ENCODE results near the gene TP73. TPM values are rescaled to one million over a fixed set of nuclear protein-coding genes. Genes with fewer than 3 reads are reported as not detected.

The TP73 gene
- total and polyA plus RNA-seq, 2 donors (not counting 1 experiment from before 2014, with no cell fraction given): 1.2 to 2.4 TPM

GRCh38 chr1:3695326-3696217 lies 43.3 kb downstream of the TP73 start:
- H3K36me3 ChIP-seq (replicated peaks in 1 of 2; ENCODE audit: control extremely low read depth in 1 of 2, control insufficient read depth in 1 of 2, extremely low read depth in 1 of 2, insufficient read depth in 2 of 2, low read length in 1 of 2): no peaks in the 10 kb centered on the region
- ATAC-seq (ENCODE audit: low read depth): peak; percentile 84
- peaks cover 0 to 5% (median 0%) of the 10 kb centered on the region in 4 experiments for H3K27me3 ChIP-seq (replicated peaks in 1 of 4; ENCODE audit: control extremely low read depth in 1 of 4, control insufficient read depth in 3 of 4, insufficient read depth in 4 of 4, low read length in 3 of 4)
- no peaks in the 10 kb centered on the region for H3K79me2 ChIP-seq (ENCODE audit: control insufficient read depth, insufficient read depth, low read length)
- 53% methylated on average over 33 of the region's 33 CpGs for WGBS (ENCODE audit: insufficient coverage)
- ChIA-PET CTCF (interaction anchor here (0.7 to 1.7 kb wide), 12 partner anchors 9 to 77 kb away, joined by 3 to 10 read pairs (median 4); partner anchors contain the start of gene WRAP73), POLR2A (interaction anchor here (0.7 kb wide), 1 partner anchor 29 kb away, joined by 3 read pairs; no protein-coding TSS in a partner anchor)
- no peak overlapping the region for H3K27ac ChIP-seq (ENCODE audit: low read length in 2 of 2)
- DNase-seq: peak; percentile 56
- TF ChIP-seq CTCF (IDR thresholded peaks at IDR 0.05): peak; percentile 76
- no peak for TF ChIP-seq EZH2 (IDR thresholded peaks at IDR 0.05; ENCODE audit: borderline replicate concordance, insufficient read depth, low read depth, low read length, poor library complexity, severe bottlenecking)
- Mint-ChIP-seq H3K9me3 (ENCODE audit: insufficient read depth) (no peaks in the 10 kb centered on the region), H3K4me3 (peak overlapping the region; percentile 71), H3K27me3 (peaks cover 11% of the 10 kb centered on the region), H3K27ac (no peak overlapping the region), H3K4me1 (peaks cover 10% of the 10 kb centered on the region)
- H3K4me1 ChIP-seq (ENCODE audit: control insufficient read depth in 2 of 2, insufficient read depth in 2 of 2, low read length in 2 of 2): peaks cover 0 to 11% of the 10 kb centered on the region in 2 donors
- peak overlapping the region; percentile 56 for H3K4me2 ChIP-seq (replicated peaks; ENCODE audit: low read depth, low read length, poor library complexity, severe bottlenecking)
- H3K9me3 ChIP-seq (ENCODE audit: control extremely low read depth in 1 of 3, control insufficient read depth in 2 of 3, insufficient read depth in 1 of 3, low read length in 2 of 3): peaks cover 0 to 6% (median 0%) of the 10 kb centered on the region in 3 donors
- intact Hi-C loops (cut with micrococcal nuclease): loop anchor here (2.0 kb wide), 1 partner anchor 29 kb away; no protein-coding TSS in a partner anchor
- peak overlapping the region; percentile 16 for H3K9ac ChIP-seq (ENCODE audit: low read length)
- no peaks in the 10 kb centered on the region for H4K20me1 ChIP-seq (ENCODE audit: control insufficient read depth, insufficient read depth, low read length, poor library complexity, severe bottlenecking)
- peak overlapping the region in 2 of 5 experiments; percentile 5 to 24 for H3K4me3 ChIP-seq (ENCODE audit: control extremely low read depth in 1 of 5, extremely low read depth in 1 of 5, insufficient read depth in 1 of 5, low read depth in 2 of 5, low read length in 4 of 5)
- H2AFZ ChIP-seq (ENCODE audit: insufficient read depth, low read depth, low read length, poor library complexity, severe bottlenecking): peak overlapping the region; percentile 49

- POLR2A ChIA-PET: no interaction called here
These were observed 44.4 kb downstream of the TP73 start for GRCh38 chr1:3696689-3697088.

More at GRCh38 chr1:3696689-3697088, 44.4 kb downstream of the TP73 start:
- H4K20me1 ChIP-seq (ENCODE audit: control insufficient read depth, insufficient read depth, low read length, poor library complexity, severe bottlenecking): no peaks in the 10 kb centered on the region
- H2AFZ ChIP-seq (ENCODE audit: insufficient read depth, low read depth, low read length, poor library complexity, severe bottlenecking): no peak overlapping the region
- H3K4me1 ChIP-seq (ENCODE audit: control insufficient read depth in 2 of 2, insufficient read depth in 2 of 2, low read length in 2 of 2): peaks cover 0 to 11% of the 10 kb centered on the region in 2 donors
- DNase-seq: no peak
- WGBS (ENCODE audit: insufficient coverage): 96% methylated on average over 8 of the region's 9 CpGs
- peaks cover 0 to 5% (median 0%) of the 10 kb centered on the region in 4 experiments for H3K27me3 ChIP-seq (replicated peaks in 1 of 4; ENCODE audit: control extremely low read depth in 1 of 4, control insufficient read depth in 3 of 4, insufficient read depth in 4 of 4, low read length in 3 of 4)
- TF ChIP-seq EZH2 (IDR thresholded peaks at IDR 0.05; ENCODE audit: borderline replicate concordance, insufficient read depth, low read depth, low read length, poor library complexity, severe bottlenecking): no peak
- no peak for TF ChIP-seq CTCF (IDR thresholded peaks at IDR 0.05)
- Mint-ChIP-seq H3K4me3 (no peak overlapping the region), H3K9me3 (ENCODE audit: insufficient read depth) (no peaks in the 10 kb centered on the region), H3K4me1 (peaks cover 10% of the 10 kb centered on the region), H3K27ac (no peak overlapping the region), H3K27me3 (peaks cover 11% of the 10 kb centered on the region)
- H3K4me3 ChIP-seq (ENCODE audit: control extremely low read depth in 1 of 5, extremely low read depth in 1 of 5, insufficient read depth in 1 of 5, low read depth in 2 of 5, low read length in 4 of 5): no peak overlapping the region
- ATAC-seq (ENCODE audit: low read depth): no peak
- intact Hi-C loops (cut with micrococcal nuclease): no loop called here
- H3K79me2 ChIP-seq (ENCODE audit: control insufficient read depth, insufficient read depth, low read length): no peaks in the 10 kb centered on the region
- no peak overlapping the region for H3K27ac ChIP-seq (ENCODE audit: low read length in 2 of 2)
- CTCF ChIA-PET: interaction anchor here (0.6 kb wide), 1 partner anchor 70 kb away, joined by 4 read pairs; no protein-coding TSS in a partner anchor
- no peak overlapping the region for H3K4me2 ChIP-seq (replicated peaks; ENCODE audit: low read depth, low read length, poor library complexity, severe bottlenecking)
- H3K36me3 ChIP-seq (replicated peaks in 1 of 2; ENCODE audit: control extremely low read depth in 1 of 2, control insufficient read depth in 1 of 2, extremely low read depth in 1 of 2, insufficient read depth in 2 of 2, low read length in 1 of 2): no peaks in the 10 kb centered on the region
- peaks cover 0 to 6% (median 0%) of the 10 kb centered on the region in 3 donors for H3K9me3 ChIP-seq (ENCODE audit: control extremely low read depth in 1 of 3, control insufficient read depth in 2 of 3, insufficient read depth in 1 of 3, low read length in 2 of 3)
- no peak overlapping the region for H3K9ac ChIP-seq (ENCODE audit: low read length)

Measured in B cell (primary cell).